GM18502 (cell line): Measurements from ENCODE around the gene PLA2G5.

Experiments used
- ATAC-seq: cut with Tn5 transposase; IDR thresholded peaks from one replicate; pipeline ENCODE4 v1.9.1; 2021; ENCODE audit warnings: mild to moderate bottlenecking; ENCODE audit not compliant: unreplicated experiment, poor library complexity

PLA2G5 gene

GRCh38 chr1:20061866-20062265, 8.1 kb upstream of the PLA2G5 start:
- ATAC-seq: no peak

GRCh38 chr1:20063861-20064292, 6.1 kb upstream of the PLA2G5 start:
- no peak for ATAC-seq

GRCh38 chr1:20068722-20069121, 1.3 kb upstream of the PLA2G5 start:
- no peak for ATAC-seq

- ATAC-seq: no peak
Measured at GRCh38 chr1:20070357-20070756, 363 bp downstream of the PLA2G5 start.

GRCh38 chr1:20071416-20071815, 1.4 kb downstream of the PLA2G5 start:
- no peak for ATAC-seq

GRCh38 chr1:20072771-20073170, 2.8 kb downstream of the PLA2G5 start:
- no peak for ATAC-seq

- no peak for ATAC-seq
Measured at GRCh38 chr1:20073256-20073655, 3.3 kb downstream of the PLA2G5 start.

- ATAC-seq: no peak
Measured at GRCh38 chr1:20074055-20074724, 4.2 kb downstream of the PLA2G5 start.

GRCh38 chr1:20074725-20075171, 4.8 kb downstream of the PLA2G5 start:
- no peak for ATAC-seq

- no peak for ATAC-seq
Measured at GRCh38 chr1:20075345-20075744, 5.4 kb downstream of the PLA2G5 start.

GRCh38 chr1:20076223-20076622, 6.2 kb downstream of the PLA2G5 start:
- no peak for ATAC-seq

- ATAC-seq: no peak
Measured at GRCh38 chr1:20076710-20077461, 6.9 kb downstream of the PLA2G5 start.

GRCh38 chr1:20078171-20078651, 8.2 kb downstream of the PLA2G5 start:
- ATAC-seq: no peak

GRCh38 chr1:20078711-20079110, 8.7 kb downstream of the PLA2G5 start:
- no peak for ATAC-seq

GRCh38 chr1:20079661-20080305, 9.8 kb downstream of the PLA2G5 start:
- ATAC-seq: no peak

- ATAC-seq: no peak
Measured at GRCh38 chr1:20080441-20081352, 10.7 kb downstream of the PLA2G5 start.

- ATAC-seq: no peak
Measured at GRCh38 chr1:20081353-20081810, 11.4 kb downstream of the PLA2G5 start.

- ATAC-seq: no peak
Measured at GRCh38 chr1:20082772-20083171, 12.8 kb downstream of the PLA2G5 start.

GRCh38 chr1:20083178-20083944, 13.4 kb downstream of the PLA2G5 start:
- no peak for ATAC-seq
